EH (cell line): ENCODE measurements around the gene TMEM218.

Source experiments
- DNase-seq: peaks from one replicate; pipeline ENCODE4 v3.0.0-alpha.2; 2015; ENCODE audit warnings: low read depth

Gene TMEM218

GRCh38 chr11:125055107-125055715 is 56.2 kb downstream of the TMEM218 start:
- no peak for DNase-seq

GRCh38 chr11:125053167-125053566 is 58.3 kb downstream of the TMEM218 start:
- DNase-seq, result no peak

GRCh38 chr11:125052047-125052446 is 59.4 kb downstream of the TMEM218 start:
- no peak for DNase-seq

- no peak for DNase-seq
These were observed 62.1 kb downstream of the TMEM218 start for GRCh38 chr11:125049164-125049792.
